GM19023 (cell line): ENCODE data around the gene TRAF3.
A peak's percentile ranks its signal among the peaks of the same experiment; 100 is the strongest.

Source experiments
- ATAC-seq: cut with Tn5 transposase; IDR thresholded peaks from one replicate; pipeline ENCODE4 v1.9.1; 2021; ENCODE audit warnings: mild to moderate bottlenecking, moderate library complexity; ENCODE audit not compliant: unreplicated experiment

The TRAF3 gene, protein sequence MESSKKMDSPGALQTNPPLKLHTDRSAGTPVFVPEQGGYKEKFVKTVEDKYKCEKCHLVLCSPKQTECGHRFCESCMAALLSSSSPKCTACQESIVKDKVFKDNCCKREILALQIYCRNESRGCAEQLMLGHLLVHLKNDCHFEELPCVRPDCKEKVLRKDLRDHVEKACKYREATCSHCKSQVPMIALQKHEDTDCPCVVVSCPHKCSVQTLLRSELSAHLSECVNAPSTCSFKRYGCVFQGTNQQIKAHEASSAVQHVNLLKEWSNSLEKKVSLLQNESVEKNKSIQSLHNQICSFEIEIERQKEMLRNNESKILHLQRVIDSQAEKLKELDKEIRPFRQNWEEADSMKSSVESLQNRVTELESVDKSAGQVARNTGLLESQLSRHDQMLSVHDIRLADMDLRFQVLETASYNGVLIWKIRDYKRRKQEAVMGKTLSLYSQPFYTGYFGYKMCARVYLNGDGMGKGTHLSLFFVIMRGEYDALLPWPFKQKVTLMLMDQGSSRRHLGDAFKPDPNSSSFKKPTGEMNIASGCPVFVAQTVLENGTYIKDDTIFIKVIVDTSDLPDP

DNA sequence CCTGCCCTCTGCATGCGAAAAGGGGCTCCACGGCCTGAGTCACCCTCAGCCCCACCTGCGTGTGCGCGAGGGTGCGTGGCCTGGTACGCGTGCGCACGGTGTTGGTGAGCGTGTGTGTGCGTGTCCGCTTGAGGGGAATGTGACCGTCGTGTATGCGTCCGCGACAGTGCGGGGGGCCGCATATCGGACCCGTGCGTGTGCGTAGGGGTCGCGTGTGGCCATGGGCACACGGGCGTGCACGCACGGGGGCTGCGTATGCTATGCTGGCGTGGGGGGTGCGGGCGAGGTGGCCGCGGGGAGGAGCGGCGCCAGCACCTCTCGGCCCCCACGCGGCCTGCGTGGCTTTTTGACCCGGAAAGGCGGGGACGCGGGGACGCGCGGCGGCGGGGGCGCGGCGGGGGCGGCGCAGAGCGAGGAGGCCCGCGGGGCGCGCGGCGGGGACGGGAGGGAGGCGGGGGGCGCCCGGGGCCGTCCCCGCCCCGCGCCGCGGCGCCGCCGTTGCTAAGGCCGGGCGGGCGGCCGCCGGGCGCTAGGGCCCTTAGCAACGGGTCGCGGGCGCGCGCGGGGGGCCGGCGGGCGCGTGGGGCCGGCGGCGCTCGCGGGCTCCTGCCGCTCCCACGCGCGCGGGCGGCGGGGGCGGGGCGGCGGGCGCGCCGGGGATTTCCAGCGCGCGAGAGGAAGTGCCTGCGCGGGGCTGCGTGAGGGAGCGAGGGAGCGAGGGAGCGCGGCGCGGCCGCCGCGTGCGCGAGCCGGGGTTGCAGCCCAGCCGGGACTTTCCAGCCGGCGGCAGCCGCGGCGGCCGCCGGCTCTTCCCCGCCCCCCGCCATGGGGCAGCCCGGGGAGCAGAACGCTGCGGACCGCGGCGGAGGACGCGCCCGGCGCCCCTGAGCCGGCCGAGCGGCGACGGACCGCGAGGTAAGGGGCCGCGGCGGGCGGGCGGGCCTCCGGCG, at the start of gene TRAF3:
Gene TRAF3, plus strand, starts transcription at position 689 of the 950 bp plus-strand sequence. CDS start 92,753 bp downstream, outside the sequence.
- peak; percentile 56 for ATAC-seq

GRCh38 chr14:102728501-102728900, 48.7 kb upstream of the TRAF3 start:
- ATAC-seq: no peak

DNA sequence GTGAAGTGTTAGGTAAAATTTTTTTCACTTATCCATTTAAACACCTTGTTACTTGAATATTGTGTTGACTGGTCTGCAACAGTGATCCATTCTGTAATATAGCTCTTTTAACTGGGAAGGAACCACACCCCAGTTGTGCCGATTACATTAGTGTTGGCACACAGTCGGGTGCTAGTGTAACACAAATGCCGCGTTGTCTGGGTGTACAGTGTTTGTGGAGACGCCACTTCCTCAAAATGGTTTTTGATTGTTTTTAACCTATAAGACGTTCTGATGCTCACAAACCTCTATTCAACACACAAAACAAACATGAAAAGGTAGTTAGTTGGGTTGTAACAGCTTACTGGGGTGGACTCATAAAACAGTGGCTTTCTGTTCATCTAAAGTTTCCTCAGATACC, 48.0 kb upstream of the TRAF3 start:
- no peak for ATAC-seq

- no peak for ATAC-seq
Observed at GRCh38 chr14:102729825-102730224, 47.4 kb upstream of the TRAF3 start.

DNA sequence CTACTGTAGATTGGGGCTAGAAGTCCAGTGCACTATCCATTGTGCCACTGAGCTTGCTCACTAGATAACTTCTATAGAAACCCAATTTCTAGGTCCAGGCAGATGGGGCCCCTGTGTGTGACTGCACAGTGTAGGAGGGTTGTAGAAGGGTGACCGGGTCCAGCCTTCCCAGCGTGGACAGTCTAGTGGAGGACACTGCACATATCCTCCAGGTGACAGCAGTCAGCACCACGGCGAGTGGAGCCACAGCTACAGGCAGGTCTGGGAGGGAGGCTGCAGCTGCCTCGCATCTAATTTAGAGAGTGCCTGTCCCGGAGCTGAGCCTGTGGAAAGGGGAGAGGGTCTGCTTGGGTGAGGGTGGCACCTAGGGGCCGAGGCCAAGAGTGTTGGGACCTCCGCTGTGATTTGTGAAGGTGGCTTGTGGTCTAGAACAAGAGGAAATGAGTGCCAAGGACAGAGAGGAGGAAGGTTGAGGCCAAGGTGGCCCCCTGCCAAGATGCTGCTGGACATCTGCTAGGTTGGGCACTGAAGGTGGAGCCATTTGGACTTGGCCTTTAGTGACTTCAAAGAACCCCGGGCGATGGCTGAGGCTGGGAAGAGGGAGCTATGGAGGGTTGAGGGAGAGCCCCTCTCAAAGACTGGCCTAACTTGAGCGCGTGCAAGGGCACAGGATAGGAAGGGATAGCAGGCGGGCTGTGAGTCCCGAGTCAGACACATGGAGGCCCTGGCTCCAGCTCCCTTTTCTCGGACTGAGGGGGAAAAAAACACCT, 46.0 kb upstream of the TRAF3 start:
- ATAC-seq: no peak

DNA sequence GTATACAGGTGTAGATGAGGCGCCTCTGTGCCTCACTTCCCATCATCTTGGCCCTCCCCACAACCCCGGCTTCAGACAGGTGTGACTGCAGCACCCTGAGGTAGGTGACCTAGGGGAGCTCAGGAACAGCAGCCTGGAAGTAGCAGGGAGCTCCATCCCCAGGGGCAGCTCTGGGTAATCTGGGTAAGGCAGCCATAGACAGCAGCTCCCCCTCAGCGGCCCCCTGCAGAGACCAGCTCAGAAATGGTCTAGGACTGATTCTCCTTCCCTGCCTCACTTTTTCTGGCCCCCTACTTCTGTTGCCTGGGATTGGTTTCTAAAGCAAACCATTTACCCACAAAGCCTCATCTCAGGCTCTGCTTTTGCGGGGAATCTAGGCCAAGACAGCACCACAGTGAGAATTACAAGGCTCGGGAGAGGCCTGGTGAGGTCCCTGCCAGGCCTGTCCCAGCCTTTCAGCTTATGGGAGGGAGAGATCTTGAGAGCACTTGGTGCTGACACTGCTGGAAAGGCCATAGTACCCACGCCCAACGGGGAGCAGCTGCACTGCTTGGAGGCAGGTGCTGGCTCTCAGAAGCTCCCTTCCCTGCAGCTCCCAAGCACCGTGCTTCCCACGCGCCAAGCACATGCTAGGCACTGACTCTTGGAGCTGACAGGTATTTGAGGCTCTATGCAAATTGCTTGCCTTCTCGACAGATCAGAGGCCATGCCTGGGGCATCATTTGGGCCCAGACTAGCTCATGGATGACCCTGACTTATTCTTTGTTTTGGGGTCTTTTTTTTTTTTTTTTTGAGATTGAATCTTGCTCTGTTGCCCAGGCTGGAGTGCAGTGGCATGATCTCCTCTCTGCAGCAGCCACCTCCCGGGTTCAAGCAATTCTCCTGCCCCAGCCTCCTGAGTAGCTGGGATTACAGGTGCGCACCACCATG, 45.1 kb upstream of the TRAF3 start:
- ATAC-seq: no peak

- no peak for ATAC-seq
Observed at GRCh38 chr14:102732924-102733323, 44.3 kb upstream of the TRAF3 start.

GRCh38 chr14:102733326-102733725, 43.9 kb upstream of the TRAF3 start:
- ATAC-seq: no peak

DNA sequence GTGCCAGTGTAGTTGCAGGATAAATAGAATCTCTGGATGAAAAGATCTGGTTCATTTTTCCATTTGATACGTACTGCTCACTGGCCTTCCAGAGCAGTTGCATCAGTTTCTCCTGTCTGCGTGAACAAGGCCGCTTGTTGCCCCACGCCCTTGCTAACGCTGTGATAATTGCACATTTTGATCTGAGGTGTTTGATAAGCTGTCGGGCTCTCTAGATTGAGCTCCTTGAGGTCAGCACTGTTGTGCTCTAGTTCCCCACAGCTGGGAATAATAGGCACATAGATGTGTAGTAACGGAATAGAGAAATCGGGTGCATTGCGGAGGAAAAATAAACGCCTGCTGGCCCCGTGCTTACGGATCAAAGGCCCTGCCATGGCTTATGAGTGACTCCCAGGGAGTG, 42.8 kb upstream of the TRAF3 start:
- ATAC-seq: no peak

GRCh38 chr14:102736956-102737355, 40.3 kb upstream of the TRAF3 start:
- ATAC-seq: no peak

GRCh38 chr14:102737402-102738372, 39.6 kb upstream of the TRAF3 start:
- ATAC-seq: no peak

GRCh38 chr14:102738373-102739189, 38.7 kb upstream of the TRAF3 start:
- no peak for ATAC-seq

GRCh38 chr14:102739190-102739469, 38.1 kb upstream of the TRAF3 start:
- ATAC-seq: no peak

GRCh38 chr14:102746634-102747438, 30.4 kb upstream of the TRAF3 start:
- no peak for ATAC-seq

DNA sequence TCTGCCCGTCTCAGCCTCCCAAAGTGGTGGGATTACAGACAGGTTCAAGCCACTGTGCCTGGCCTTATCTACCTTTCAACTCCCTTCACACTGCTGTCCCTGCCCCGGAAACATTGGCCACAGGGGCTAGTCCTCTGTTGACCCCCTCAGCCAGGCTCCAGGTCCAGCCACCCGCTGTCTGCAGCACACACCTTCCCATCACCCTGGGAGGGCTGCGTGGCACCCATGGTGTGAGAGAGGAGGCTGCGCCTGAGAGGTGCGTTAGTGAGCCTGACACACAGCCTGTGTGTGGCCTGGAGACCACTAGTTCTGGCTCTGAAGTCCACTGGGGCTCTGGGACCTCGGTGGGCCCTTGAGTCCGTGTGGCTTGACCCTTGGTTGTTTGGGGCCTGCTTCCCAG, 28.4 kb upstream of the TRAF3 start:
- no peak for ATAC-seq

GRCh38 chr14:102749393-102750305, 27.6 kb upstream of the TRAF3 start:
- ATAC-seq: no peak
